GM12892 (cell line): ENCODE results near the gene FAH.
"Not testable (repeated sequence)": the region's sequence is repeated elsewhere in the genome, so short reads cannot be mapped to it uniquely, and the experiment has no call there.

Experiments used
- DNase-seq: peaks from one replicate; pipeline ENCODE4 v3.0.0; 2011; ENCODE audit not compliant: insufficient read length
- FAIRE-seq: peaks from 2 replicates; lab custom pipeline; 2011; peaks lifted over from hg19 to GRCh38; lab: Jason Lieb, UNC
- POLR2A ChIP-seq: IDR thresholded peaks from 2 replicates; pipeline ENCODE4 v1.6.1; 2011; ENCODE audit warnings: low read depth, low read length, control low read depth
- POLR2AphosphoS5 ChIP-seq: IDR thresholded peaks from 2 replicates; pipeline ENCODE4 v1.6.1; 2011; ENCODE audit warnings: low read depth, low read length, control low read depth
- TAF1 ChIP-seq: IDR thresholded peaks from 2 replicates; pipeline ENCODE4 v1.6.1; 2011; ENCODE audit warnings: low read depth, mild to moderate bottlenecking, control low read depth, low read length, borderline replicate concordance

Gene FAH

GRCh38 chr15:80121546-80121945 lies 31.3 kb upstream of the FAH start:
- DNase-seq: no peak

GRCh38 chr15:80123034-80123433 lies 29.8 kb upstream of the FAH start:
- DNase-seq: no peak
- FAIRE-seq: no peak
- no peak for TF ChIP-seq TAF1

More at GRCh38 chr15:80121546-80121945, 31.3 kb upstream of the FAH start:
- no peak for FAIRE-seq
- TF ChIP-seq TAF1 (no peak), POLR2AphosphoS5 (no peak), POLR2A (no peak)

GRCh38 chr15:80127253-80127652 lies 25.5 kb upstream of the FAH start:
- FAIRE-seq, DNase-seq: not testable (repeated sequence)

GRCh38 chr15:80127911-80128310 lies 24.9 kb upstream of the FAH start:
- TF ChIP-seq POLR2A (no peak), TAF1 (no peak), POLR2AphosphoS5 (no peak)
- FAIRE-seq (no peak), DNase-seq (no peak)

- TF ChIP-seq POLR2A (no peak), POLR2AphosphoS5 (no peak), TAF1 (no peak)
- DNase-seq: no peak
- no peak for FAIRE-seq
Measured at GRCh38 chr15:80132382-80132781, 20.4 kb upstream of the FAH start.

- TF ChIP-seq POLR2A (no peak), POLR2AphosphoS5 (no peak), TAF1 (no peak)
- FAIRE-seq: no peak
Measured at GRCh38 chr15:80136854-80137253, 15.9 kb upstream of the FAH start.

GRCh38 chr15:80138961-80139360 lies 13.8 kb upstream of the FAH start:
- no peak for DNase-seq

More at GRCh38 chr15:80136854-80137253, 15.9 kb upstream of the FAH start:
- no peak for DNase-seq

GRCh38 chr15:80140909-80141308 lies 11.9 kb upstream of the FAH start:
- TF ChIP-seq TAF1: no peak
- FAIRE-seq (no peak), DNase-seq (no peak)

More at GRCh38 chr15:80138961-80139360, 13.8 kb upstream of the FAH start:
- FAIRE-seq: no peak
- TF ChIP-seq TAF1 (no peak), POLR2A (no peak), POLR2AphosphoS5 (no peak)

GRCh38 chr15:80141916-80142598 lies 10.7 kb upstream of the FAH start:
- FAIRE-seq (no peak), DNase-seq (no peak)
- no peak for TF ChIP-seq TAF1
- no peak for TF ChIP-seq POLR2A
- no peak for TF ChIP-seq POLR2AphosphoS5

- DNase-seq (no peak), FAIRE-seq (no peak)
- TF ChIP-seq TAF1 (no peak), POLR2A (no peak), POLR2AphosphoS5 (no peak)
Measured at GRCh38 chr15:80142646-80143045, 10.2 kb upstream of the FAH start.

- no peak for TF ChIP-seq TAF1
- TF ChIP-seq POLR2A: no peak
- TF ChIP-seq POLR2AphosphoS5: no peak
- no peak for DNase-seq
- FAIRE-seq: no peak
Measured at GRCh38 chr15:80151148-80151547, 1.7 kb upstream of the FAH start.

- DNase-seq (no peak), FAIRE-seq (no peak)
- TF ChIP-seq POLR2A (no peak), TAF1 (no peak), POLR2AphosphoS5 (no peak)
Measured at GRCh38 chr15:80151576-80151975, 1.2 kb upstream of the FAH start.
